Smooth muscle cell of the brain vasculature (primary cell): ENCODE data around the gene EVL.
A peak's percentile ranks its signal among the peaks of the same experiment; 100 is the strongest.

Source experiments
- DNase-seq: peaks from one replicate; pipeline ENCODE4 v3.0.0-alpha.2; 2012; ENCODE audit warnings: low read depth, low spot score

Gene EVL

GRCh38 chr14:100084591-100084990, 19.4 kb downstream of the EVL start:
- no peak for DNase-seq

- DNase-seq = no peak
Observed at GRCh38 chr14:100085462-100085861, 20.2 kb downstream of the EVL start.

- DNase-seq = no peak
Observed at GRCh38 chr14:100086361-100086760, 21.1 kb downstream of the EVL start.

GRCh38 chr14:100088226-100088625, 23.0 kb downstream of the EVL start:
- DNase-seq = no peak

GRCh38 chr14:100091386-100091785, 26.2 kb downstream of the EVL start:
- no peak for DNase-seq

- DNase-seq = no peak
Observed at GRCh38 chr14:100092832-100093231, 27.6 kb downstream of the EVL start.

GRCh38 chr14:100093319-100093718, 28.1 kb downstream of the EVL start:
- DNase-seq = no peak

GRCh38 chr14:100096656-100097055, 31.4 kb downstream of the EVL start:
- DNase-seq = peak; percentile 21

- no peak for DNase-seq
Observed at GRCh38 chr14:100098171-100098570, 32.9 kb downstream of the EVL start.

GRCh38 chr14:100100032-100100703, 34.9 kb downstream of the EVL start:
- no peak for DNase-seq

- no peak for DNase-seq
Observed at GRCh38 chr14:100102156-100102785, 37.0 kb downstream of the EVL start.

GRCh38 chr14:100103250-100104005, 38.2 kb downstream of the EVL start:
- peak; percentile 44 for DNase-seq

- DNase-seq = no peak
Observed at GRCh38 chr14:100104006-100104352, 38.8 kb downstream of the EVL start.

GRCh38 chr14:100104523-100105300, 39.5 kb downstream of the EVL start:
- DNase-seq = peak; percentile 73

GRCh38 chr14:100105357-100106169, 40.3 kb downstream of the EVL start:
- DNase-seq = no peak

GRCh38 chr14:100106250-100107112, 41.3 kb downstream of the EVL start:
- DNase-seq = no peak

GRCh38 chr14:100107236-100107635, 42.0 kb downstream of the EVL start:
- no peak for DNase-seq

- DNase-seq = no peak
Observed at GRCh38 chr14:100108042-100108825, 43.0 kb downstream of the EVL start.

GRCh38 chr14:100108840-100109593, 43.8 kb downstream of the EVL start:
- no peak for DNase-seq
